Neural crest cell (in vitro differentiated cells): Measurements from ENCODE around the gene LIPG. TPM values are rescaled to one million over a fixed set of nuclear protein-coding genes. Genes with fewer than 3 reads are reported as not detected.

Experiments used
- DNase-seq: peaks from one replicate; pipeline ENCODE4 v3.0.0; 2021; ENCODE audit warnings: low read depth, mixed read lengths, low spot score
- H3K27ac Mint-ChIP-seq: one replicate; pipeline ENCODE4 v1.8.0; 2021; ENCODE audit warnings: mild to moderate bottlenecking, mixed read lengths; ENCODE audit not compliant: unreplicated experiment
- H3K27me3 Mint-ChIP-seq: 2 replicates; pipeline ENCODE4 v1.8.0; 2021; ENCODE audit warnings: low read depth, mild to moderate bottlenecking, mixed read lengths
- H3K36me3 Mint-ChIP-seq: 2 replicates; pipeline ENCODE4 v1.8.0; 2021; ENCODE audit warnings: low read depth, mild to moderate bottlenecking, mixed read lengths
- H3K4me1 Mint-ChIP-seq: 2 replicates; pipeline ENCODE4 v1.8.0; 2021; ENCODE audit warnings: mixed read lengths
- H3K4me3 Mint-ChIP-seq: one replicate; pipeline ENCODE4 v1.8.0; 2021; ENCODE audit warnings: mild to moderate bottlenecking, mixed read lengths
- H3K9me3 Mint-ChIP-seq: 2 replicates; pipeline ENCODE4 v1.8.0; 2021; ENCODE audit warnings: mixed read lengths
- total RNA-seq: library from RNA; stranded (reverse); gene quantifications from 2 replicates; pipeline ENCODE4 v1.2.1, GENCODE V29; 2021
- TF ChIP-seq, protein P1 (sequence below): fragments of 200-600 bp; sonication (generic); conservative IDR thresholded peaks from 2 replicates; pipeline ENCODE4 v1.5.0; 2021; ENCODE audit warnings: antibody characterized with exemption, mild to moderate bottlenecking

LIPG gene
- total RNA-seq, 1 donor from 2014 or later, result 32.4 TPM

DNA sequence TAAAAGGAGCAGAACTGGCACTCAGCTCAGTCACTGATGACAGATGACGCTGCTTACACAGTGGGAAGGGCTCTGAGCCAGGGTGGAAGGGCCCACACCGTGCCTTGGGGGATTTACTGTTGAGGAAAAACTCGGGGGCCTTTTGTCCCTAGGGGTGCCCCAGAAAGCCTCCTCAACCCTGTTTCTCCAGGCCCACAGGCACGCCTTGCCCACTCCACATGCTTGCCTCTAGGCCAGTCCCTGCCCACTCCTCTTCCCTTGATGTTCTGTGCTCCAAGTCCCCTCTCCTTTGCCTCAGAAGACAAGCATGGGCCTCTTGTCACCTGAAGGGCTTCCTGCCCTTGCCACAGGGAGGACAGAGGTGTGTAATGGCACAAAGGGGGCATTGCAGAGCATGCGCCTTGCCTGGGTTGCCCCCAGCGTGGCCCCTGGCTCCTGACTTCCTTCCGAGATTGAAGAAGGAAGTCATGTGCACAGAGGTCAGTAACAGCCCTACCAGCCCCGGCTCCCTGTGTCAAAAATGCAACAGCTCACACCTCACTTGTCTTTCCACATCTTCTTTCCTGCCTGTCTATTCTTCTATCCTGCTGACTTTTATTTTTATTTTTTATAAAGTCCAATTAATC lies 65.1 kb downstream of the LIPG start:
- H3K36me3 Mint-ChIP-seq, result no peaks in the 10 kb centered on the region
- no peak overlapping the region for H3K27ac Mint-ChIP-seq
- H3K4me1 Mint-ChIP-seq, result peaks cover 60% of the 10 kb centered on the region
- no peak for DNase-seq
- no peaks in the 10 kb centered on the region for H3K9me3 Mint-ChIP-seq
- TF ChIP-seq, protein P1, sequence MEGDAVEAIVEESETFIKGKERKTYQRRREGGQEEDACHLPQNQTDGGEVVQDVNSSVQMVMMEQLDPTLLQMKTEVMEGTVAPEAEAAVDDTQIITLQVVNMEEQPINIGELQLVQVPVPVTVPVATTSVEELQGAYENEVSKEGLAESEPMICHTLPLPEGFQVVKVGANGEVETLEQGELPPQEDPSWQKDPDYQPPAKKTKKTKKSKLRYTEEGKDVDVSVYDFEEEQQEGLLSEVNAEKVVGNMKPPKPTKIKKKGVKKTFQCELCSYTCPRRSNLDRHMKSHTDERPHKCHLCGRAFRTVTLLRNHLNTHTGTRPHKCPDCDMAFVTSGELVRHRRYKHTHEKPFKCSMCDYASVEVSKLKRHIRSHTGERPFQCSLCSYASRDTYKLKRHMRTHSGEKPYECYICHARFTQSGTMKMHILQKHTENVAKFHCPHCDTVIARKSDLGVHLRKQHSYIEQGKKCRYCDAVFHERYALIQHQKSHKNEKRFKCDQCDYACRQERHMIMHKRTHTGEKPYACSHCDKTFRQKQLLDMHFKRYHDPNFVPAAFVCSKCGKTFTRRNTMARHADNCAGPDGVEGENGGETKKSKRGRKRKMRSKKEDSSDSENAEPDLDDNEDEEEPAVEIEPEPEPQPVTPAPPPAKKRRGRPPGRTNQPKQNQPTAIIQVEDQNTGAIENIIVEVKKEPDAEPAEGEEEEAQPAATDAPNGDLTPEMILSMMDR, result no peak
- H3K27me3 Mint-ChIP-seq, result peaks cover 9% of the 10 kb centered on the region
- H3K4me3 Mint-ChIP-seq, result no peak overlapping the region

DNA sequence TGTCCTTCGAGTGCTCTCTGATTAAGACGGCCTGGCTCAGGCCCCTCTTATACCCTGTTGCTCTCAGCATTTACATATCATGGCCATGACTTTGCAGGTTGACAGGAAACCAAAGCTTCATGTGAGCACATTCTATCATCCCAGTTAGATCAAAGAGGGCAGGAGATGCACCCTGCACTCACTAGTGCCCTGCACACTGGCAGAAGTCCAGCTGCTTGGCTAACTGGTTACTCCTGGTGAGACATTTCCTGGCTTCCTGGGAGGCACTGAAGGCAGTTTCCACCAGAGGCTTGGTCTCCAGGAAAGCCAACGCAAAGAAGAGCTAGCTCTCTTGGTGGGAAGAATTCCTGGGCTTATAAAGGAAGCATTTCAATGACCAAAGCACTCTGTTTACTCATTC lies 66.3 kb downstream of the LIPG start:
- Mint-ChIP-seq H3K27me3 (peaks cover 9% of the 10 kb centered on the region), H3K27ac (no peak overlapping the region), H3K9me3 (no peaks in the 10 kb centered on the region), H3K4me1 (peaks cover 50% of the 10 kb centered on the region), H3K36me3 (no peaks in the 10 kb centered on the region), H3K4me3 (no peak overlapping the region)
- TF ChIP-seq, protein P1, result no peak
- no peak for DNase-seq

GRCh38 chr18:49628881-49629795 lies 67.3 kb downstream of the LIPG start:
- DNase-seq, result no peak
- TF ChIP-seq, protein P1, result peak; percentile 55
- H3K27ac Mint-ChIP-seq, result peak overlapping the region; percentile 32
- H3K4me1 Mint-ChIP-seq, result peaks cover 50% of the 10 kb centered on the region
- no peaks in the 10 kb centered on the region for H3K9me3 Mint-ChIP-seq
- H3K4me3 Mint-ChIP-seq, result no peak overlapping the region
- H3K36me3 Mint-ChIP-seq, result no peaks in the 10 kb centered on the region
- peaks cover 9% of the 10 kb centered on the region for H3K27me3 Mint-ChIP-seq

- H3K4me1 Mint-ChIP-seq, result peaks cover 41% of the 10 kb centered on the region
- H3K9me3 Mint-ChIP-seq, result no peaks in the 10 kb centered on the region
- TF ChIP-seq, protein P1, result no peak
- no peak overlapping the region for H3K4me3 Mint-ChIP-seq
- no peak overlapping the region for H3K27ac Mint-ChIP-seq
- no peak for DNase-seq
- H3K36me3 Mint-ChIP-seq, result no peaks in the 10 kb centered on the region
- peaks cover 9% of the 10 kb centered on the region for H3K27me3 Mint-ChIP-seq
Measured at GRCh38 chr18:49630246-49630699, 68.4 kb downstream of the LIPG start.

DNA sequence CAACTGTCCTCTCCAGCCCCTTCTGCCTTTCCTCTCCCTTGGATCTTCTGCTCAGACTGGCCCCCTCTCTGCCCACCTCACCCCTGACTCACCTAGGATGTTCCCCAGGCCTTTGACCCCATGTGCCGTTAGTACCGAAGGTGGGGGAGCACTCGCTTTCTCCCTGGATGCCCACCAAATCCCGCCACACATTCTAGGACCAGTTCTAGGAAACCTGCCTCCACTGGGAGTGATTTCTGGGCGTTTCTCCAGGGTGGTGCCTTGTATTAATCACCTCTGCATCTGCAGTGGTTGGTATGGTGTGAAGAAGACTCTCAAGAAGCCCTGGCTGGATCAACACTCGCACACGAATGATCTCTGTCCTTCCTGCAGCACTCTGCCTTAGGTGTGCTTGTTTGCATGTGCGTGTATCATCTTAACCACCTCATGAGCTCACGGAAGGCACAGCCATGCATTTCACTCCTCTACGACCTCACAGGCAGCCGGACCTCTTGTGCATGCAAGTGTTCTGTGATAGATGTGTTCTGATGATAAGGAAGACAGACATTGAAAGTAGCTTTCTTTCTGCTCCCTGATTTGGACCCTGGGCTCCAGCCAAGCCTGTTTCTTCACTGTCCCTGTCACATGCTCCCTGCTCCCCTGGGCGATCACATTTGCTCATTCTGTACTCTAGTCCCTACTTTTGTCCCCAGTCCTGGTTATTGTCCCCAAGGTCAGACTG lies 69.4 kb downstream of the LIPG start:
- H3K36me3 Mint-ChIP-seq, result no peaks in the 10 kb centered on the region
- no peak overlapping the region for H3K27ac Mint-ChIP-seq
- H3K4me3 Mint-ChIP-seq, result no peak overlapping the region
- H3K27me3 Mint-ChIP-seq, result peaks cover 9% of the 10 kb centered on the region
- peaks cover 33% of the 10 kb centered on the region for H3K4me1 Mint-ChIP-seq
- no peaks in the 10 kb centered on the region for H3K9me3 Mint-ChIP-seq
- DNase-seq, result no peak
- TF ChIP-seq, protein P1, result no peak
